GM18519 (cell line): ENCODE measurements around the gene IL1RAPL1.

Experiments
- ATAC-seq: cut with Tn5 transposase; IDR thresholded peaks from one replicate; pipeline ENCODE4 v1.9.1; 2021; ENCODE audit warnings: mild to moderate bottlenecking, moderate library complexity; ENCODE audit not compliant: unreplicated experiment, low FRiP score

IL1RAPL1 gene

GRCh38 chrX:29687687-29688086 is 1100.4 kb downstream of the IL1RAPL1 start:
- ATAC-seq: no peak

- no peak for ATAC-seq
Observed at GRCh38 chrX:29690061-29690460, 1102.8 kb downstream of the IL1RAPL1 start.

- ATAC-seq: no peak
Observed at GRCh38 chrX:29691044-29691443, 1103.8 kb downstream of the IL1RAPL1 start.

GRCh38 chrX:29693912-29694311 is 1106.7 kb downstream of the IL1RAPL1 start:
- ATAC-seq: no peak

- ATAC-seq: no peak
Observed at GRCh38 chrX:29699239-29699638, 1112.0 kb downstream of the IL1RAPL1 start.

GRCh38 chrX:29707088-29707487 is 1119.8 kb downstream of the IL1RAPL1 start:
- ATAC-seq: no peak

- ATAC-seq: no peak
Observed at GRCh38 chrX:29721152-29721551, 1133.9 kb downstream of the IL1RAPL1 start.

GRCh38 chrX:29724316-29724715 is 1137.1 kb downstream of the IL1RAPL1 start:
- no peak for ATAC-seq

GRCh38 chrX:29726811-29727210 is 1139.6 kb downstream of the IL1RAPL1 start:
- ATAC-seq: no peak

GRCh38 chrX:29728639-29729038 is 1141.4 kb downstream of the IL1RAPL1 start:
- ATAC-seq: no peak

GRCh38 chrX:29744966-29745365 is 1157.7 kb downstream of the IL1RAPL1 start:
- ATAC-seq: no peak

GRCh38 chrX:29746326-29746725 is 1159.1 kb downstream of the IL1RAPL1 start:
- no peak for ATAC-seq

- ATAC-seq: no peak
Observed at GRCh38 chrX:29762006-29762405, 1174.8 kb downstream of the IL1RAPL1 start.

GRCh38 chrX:29775890-29776289 is 1188.6 kb downstream of the IL1RAPL1 start:
- no peak for ATAC-seq

- no peak for ATAC-seq
Observed at GRCh38 chrX:29787656-29788055, 1200.4 kb downstream of the IL1RAPL1 start.

- no peak for ATAC-seq
Observed at GRCh38 chrX:29788991-29789699, 1201.9 kb downstream of the IL1RAPL1 start.

GRCh38 chrX:29792335-29792734 is 1205.1 kb downstream of the IL1RAPL1 start:
- no peak for ATAC-seq

GRCh38 chrX:29797156-29797555 is 1209.9 kb downstream of the IL1RAPL1 start:
- ATAC-seq: no peak

GRCh38 chrX:29798469-29798868 is 1211.2 kb downstream of the IL1RAPL1 start:
- ATAC-seq: no peak

- no peak for ATAC-seq
Observed at GRCh38 chrX:29813174-29813573, 1225.9 kb downstream of the IL1RAPL1 start.

- ATAC-seq: no peak
Observed at GRCh38 chrX:29824176-29824906, 1237.1 kb downstream of the IL1RAPL1 start.

GRCh38 chrX:29826742-29827141 is 1239.5 kb downstream of the IL1RAPL1 start:
- ATAC-seq: no peak
